HCT116 (cell line): Measurements from ENCODE around the gene AP3B1. TPM values are rescaled to one million over a fixed set of nuclear protein-coding genes. Genes with fewer than 3 reads are reported as not detected.

Source experiments
- ATAC-seq: fragments of 200-7000 bp; cut with Tn5 transposase; 2 replicates; pipeline ENCODE4 v1.9.1; 2020; ENCODE audit warnings: mild to moderate bottlenecking, moderate library complexity
- BruUV-seq: library from RNA; stranded (reverse); fragments of 400-500 nt; replicated peaks from 2 replicates; lab custom pipeline; 2021; lab: Mats Ljungman, UMichigan
- CTCF ChIA-PET: fragments of 300-600 bp; sonication (Branson Sonifier 250); formaldehyde crosslinking; loops from one replicate; lab custom pipeline; 2021; ENCODE audit warnings: antibody characterized with exemption; lab: Charles Lee
- POLR2A ChIA-PET: fragments of 300-600, 350-600 bp; sonication (Branson Sonifier 250); formaldehyde crosslinking; loops from one replicate; lab custom pipeline; 2021; ENCODE audit warnings: antibody characterized with exemption; lab: Charles Lee
- RAD21 ChIA-PET, 2 experiments: fragments of 300-600 bp; sonication (Branson Sonifier 250); formaldehyde crosslinking; loops; one replicate each; lab custom pipeline; 2023; ENCODE audit warnings: low total read pairs in 2 of 2; ENCODE audit not compliant: uncharacterized antibody in 2 of 2, unreplicated experiment in 2 of 2, low non-redundant PET in 1 of 2; lab: Charles Lee
- DNase-seq: peaks from one replicate; pipeline ENCODE4 v3.0.0-alpha.2; 2010; ENCODE audit warnings: low read depth, low spot score
- H2AFZ ChIP-seq: fragments of 200-600 bp; shearing (Covaris generic), sonication (generic); 2 replicates; pipeline ENCODE4 v1.6.1; 2017; ENCODE audit warnings: low read depth, mixed run types, mixed read lengths, antibody characterized with exemption, low read length; ENCODE audit not compliant: poor library complexity, severe bottlenecking
- H3K27ac ChIP-seq: 2 replicates; pipeline ENCODE4 v1.5.1; 2012; ENCODE audit warnings: low read depth, low read length
- H3K27me3 ChIP-seq: fragments of 200-600 bp; sonication (generic); 2 replicates; pipeline ENCODE4 v1.6.1; 2016; ENCODE audit warnings: mixed run types, low read length, mixed read lengths; ENCODE audit not compliant: insufficient read depth
- H3K36me3 ChIP-seq, 2 experiments: fragments of 200-500 bp in 1 of 2; fragments of 200-600 bp in 1 of 2; sonication (Bioruptor generic) in 1 of 2; sonication (generic) in 1 of 2; 2 replicates each; pipeline versions ENCODE4 v1.5.1 to v1.6.1; 2014 to 2016; ENCODE audit warnings: low read length in 2 of 2, inconsistent platforms in 1 of 2, mixed read lengths in 1 of 2, mixed run types in 1 of 2; ENCODE audit not compliant: insufficient read depth in 2 of 2, control insufficient read depth in 1 of 2
- H3K4me1 ChIP-seq, 2 experiments: fragments of 200-600 bp in 1 of 2; sonication (generic) in 1 of 2; 2 replicates each; pipeline versions ENCODE4 v1.5.1 to v1.6.1; 2012 to 2017; ENCODE audit warnings: low read length in 2 of 2, inconsistent platforms in 1 of 2, mild to moderate bottlenecking in 1 of 2, mixed read lengths in 1 of 2, mixed run types in 1 of 2, moderate library complexity in 1 of 2; ENCODE audit not compliant: insufficient read depth in 2 of 2, control insufficient read depth in 1 of 2
- H3K4me2 ChIP-seq: fragments of 200-600 bp; sonication (generic); 2 replicates; pipeline ENCODE4 v1.6.1; 2017; ENCODE audit warnings: mixed run types, low read length, mixed read lengths
- H3K4me3 ChIP-seq, 2 experiments: fragments of 200-600 bp in 1 of 2; sonication (generic) in 1 of 2; replicated peaks in 1 of 2; 2 replicates each; pipeline ENCODE4 v1.5.1; 2011 to 2016; ENCODE audit warnings: low read length in 2 of 2, control low read depth in 1 of 2, low read depth in 1 of 2, mild to moderate bottlenecking in 1 of 2, mixed read lengths in 1 of 2, mixed run types in 1 of 2
- H3K79me2 ChIP-seq: fragments of 200-600 bp; sonication (generic); 2 replicates; pipeline ENCODE4 v1.6.1; 2017; ENCODE audit warnings: mild to moderate bottlenecking, mixed run types, low read length, moderate library complexity, mixed read lengths; ENCODE audit not compliant: insufficient read depth
- H3K9ac ChIP-seq: fragments of 200-600 bp; sonication (generic); 2 replicates; pipeline ENCODE4 v1.6.1; 2016; ENCODE audit warnings: low read length, mixed read lengths
- H3K9me2 ChIP-seq: fragments of 200-600 bp; sonication (generic), shearing (Covaris generic); 2 replicates; pipeline ENCODE4 v1.6.1; 2017; ENCODE audit warnings: mixed run types, mild to moderate bottlenecking, moderate library complexity; ENCODE audit not compliant: insufficient read depth
- H3K9me3 ChIP-seq, 2 experiments: fragments of 200-500 bp in 1 of 2; fragments of 200-600 bp in 1 of 2; sonication (Bioruptor generic) in 1 of 2; sonication (generic) in 1 of 2; 2 replicates each; pipeline ENCODE4 v1.6.1; 2014 to 2017; ENCODE audit warnings: low read length in 2 of 2, mixed read lengths in 2 of 2, inconsistent platforms in 1 of 2, low read depth in 1 of 2, mild to moderate bottlenecking in 1 of 2, mixed run types in 1 of 2, moderate library complexity in 1 of 2; ENCODE audit not compliant: control insufficient read depth in 1 of 2, insufficient read depth in 1 of 2
- H4K20me1 ChIP-seq: fragments of 200-600 bp; sonication (generic), shearing (Covaris generic); 2 replicates; pipeline ENCODE4 v1.6.1; 2017; ENCODE audit warnings: mixed run types, mild to moderate bottlenecking, moderate library complexity; ENCODE audit not compliant: insufficient read depth
- CBX3 ChIP-seq: IDR thresholded peaks from 2 replicates; pipeline ENCODE4 v1.6.1; 2012; ENCODE audit warnings: low read depth
- EGR1 ChIP-seq: IDR thresholded peaks from 2 replicates; pipeline ENCODE4 v1.6.1; 2012; ENCODE audit warnings: low read depth
- EZH2 ChIP-seq: fragments of 200-600 bp; sonication (generic); IDR thresholded peaks from 2 replicates; pipeline ENCODE4 v1.6.1; 2017; ENCODE audit warnings: antibody characterized with exemption, mixed run types
- EZH2phosphoT487 ChIP-seq: fragments of 200-600 bp; IDR thresholded peaks from 2 replicates; pipeline ENCODE4 v1.6.1; 2018; ENCODE audit warnings: antibody characterized with exemption, borderline replicate concordance
- FOSL1 ChIP-seq: IDR thresholded peaks from 2 replicates; pipeline ENCODE4 v1.6.1; 2012; ENCODE audit warnings: low read depth
- JUND ChIP-seq: IDR thresholded peaks from 2 replicates; pipeline ENCODE4 v1.6.1; 2012
- POLR2AphosphoS5 ChIP-seq: IDR thresholded peaks from 2 replicates; pipeline ENCODE4 v1.6.1; 2011; ENCODE audit warnings: mild to moderate bottlenecking, low read depth, low read length, moderate library complexity
- SIN3A ChIP-seq: IDR thresholded peaks from 2 replicates; pipeline ENCODE4 v1.6.1; 2012; ENCODE audit warnings: low read depth
- SP1 ChIP-seq: IDR thresholded peaks from 2 replicates; pipeline ENCODE4 v1.6.1; 2012; ENCODE audit warnings: low read depth
- TCF7L2 ChIP-seq: IDR thresholded peaks from 2 replicates; pipeline ENCODE4 v1.7.0; 2011; ENCODE audit warnings: borderline replicate concordance, inconsistent platforms; ENCODE audit not compliant: insufficient read depth, insufficient read length; ENCODE audit errors: extremely low read depth
- YY1 ChIP-seq: IDR thresholded peaks from 2 replicates; pipeline ENCODE4 v1.6.1; 2011; ENCODE audit warnings: low read length, low read depth, moderate library complexity, mild to moderate bottlenecking; ENCODE audit not compliant: insufficient replicate concordance; ENCODE audit errors: extremely low read depth
- ZFX ChIP-seq: fragments of 450-650 bp; IDR thresholded peaks from 2 replicates; pipeline ENCODE4 v1.6.1; 2017
- ZNF274 ChIP-seq: fragments of 200-500 bp; sonication (Bioruptor generic); IDR thresholded peaks from 2 replicates; pipeline ENCODE4 v1.6.1; 2014; ENCODE audit warnings: mild to moderate bottlenecking, low read depth, low read length, inconsistent platforms
- intact Hi-C: fragments of 100-400 bp; cut with micrococcal nuclease; formaldehyde crosslinking; loops from 2 replicates; pipeline ENCODE4 v1.10.0; 2022
- total RNA-seq: library from RNA; stranded (reverse); gene quantifications from one replicate; pipeline ENCODE4 v1.2.1, GENCODE V29; 2021; ENCODE audit not compliant: unreplicated experiment
- TF ChIP-seq, protein P1 (sequence below), 3 experiments: fragments of 200-600 bp in 1 of 3; sonication (generic) in 1 of 3; IDR thresholded peaks in 2 of 3; conservative IDR thresholded peaks in 1 of 3; 2 replicates each; pipeline ENCODE4 v1.5.1; 2012 to 2017; ENCODE audit warnings: low read depth in 2 of 3, low read length in 2 of 3, antibody characterized with exemption in 1 of 3, borderline replicate concordance in 1 of 3, control low read depth in 1 of 3, mild to moderate bottlenecking in 1 of 3, mixed read lengths in 1 of 3, mixed run types in 1 of 3, moderate library complexity in 1 of 3; ENCODE audit not compliant: insufficient read depth in 1 of 3
- TF ChIP-seq, protein P2 (sequence below): IDR thresholded peaks from 2 replicates; pipeline ENCODE4 v1.6.1; 2012
- TF ChIP-seq, protein P3 (sequence below): IDR thresholded peaks from 2 replicates; pipeline ENCODE4 v1.6.1; 2012; ENCODE audit warnings: low read depth
- TF ChIP-seq, protein P4 (sequence below): IDR thresholded peaks from 2 replicates; pipeline ENCODE4 v1.6.1; 2011; ENCODE audit warnings: mild to moderate bottlenecking, low read length, moderate library complexity; ENCODE audit not compliant: insufficient replicate concordance; ENCODE audit errors: extremely low read depth

AP3B1 gene
- total RNA-seq, 1 experiment from 2014 or later = 54.5 TPM

DNA sequence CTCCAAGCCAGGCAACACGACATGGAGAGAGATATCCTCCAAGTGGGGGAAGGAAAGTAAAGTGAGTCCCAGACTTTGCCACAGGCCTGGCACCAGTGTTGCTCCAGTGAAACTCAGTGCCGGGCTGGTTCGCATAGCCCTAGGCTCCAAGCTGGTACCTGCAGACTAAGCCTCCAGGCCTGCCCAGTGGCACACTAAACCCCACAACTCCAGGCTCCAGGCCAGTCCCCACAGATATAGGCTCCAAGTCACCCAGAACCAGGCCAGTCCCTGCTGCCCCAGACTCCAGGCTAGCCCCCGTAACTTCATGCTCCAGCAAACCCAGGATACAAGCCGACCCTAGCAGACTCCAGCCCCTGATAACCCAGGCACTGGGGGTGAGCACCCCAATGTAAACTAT, 23.0 kb upstream of the AP3B1 start:
- DNase-seq (no peak), ATAC-seq (no peak)
- RAD21 ChIA-PET = no interaction called here
- H3K9ac ChIP-seq = no peak overlapping the region
- H3K9me3 ChIP-seq = peaks cover 0 to 4% of the 10 kb centered on the region in 2 experiments; a peak in 1 of 4 replicates
- H3K4me3 ChIP-seq = no peak overlapping the region
- intact Hi-C loops = no loop called here
- H3K79me2 ChIP-seq = no peaks in the 10 kb centered on the region
- CTCF ChIA-PET = no interaction called here
- POLR2A ChIA-PET = no interaction called here
- TF ChIP-seq, protein P1, sequence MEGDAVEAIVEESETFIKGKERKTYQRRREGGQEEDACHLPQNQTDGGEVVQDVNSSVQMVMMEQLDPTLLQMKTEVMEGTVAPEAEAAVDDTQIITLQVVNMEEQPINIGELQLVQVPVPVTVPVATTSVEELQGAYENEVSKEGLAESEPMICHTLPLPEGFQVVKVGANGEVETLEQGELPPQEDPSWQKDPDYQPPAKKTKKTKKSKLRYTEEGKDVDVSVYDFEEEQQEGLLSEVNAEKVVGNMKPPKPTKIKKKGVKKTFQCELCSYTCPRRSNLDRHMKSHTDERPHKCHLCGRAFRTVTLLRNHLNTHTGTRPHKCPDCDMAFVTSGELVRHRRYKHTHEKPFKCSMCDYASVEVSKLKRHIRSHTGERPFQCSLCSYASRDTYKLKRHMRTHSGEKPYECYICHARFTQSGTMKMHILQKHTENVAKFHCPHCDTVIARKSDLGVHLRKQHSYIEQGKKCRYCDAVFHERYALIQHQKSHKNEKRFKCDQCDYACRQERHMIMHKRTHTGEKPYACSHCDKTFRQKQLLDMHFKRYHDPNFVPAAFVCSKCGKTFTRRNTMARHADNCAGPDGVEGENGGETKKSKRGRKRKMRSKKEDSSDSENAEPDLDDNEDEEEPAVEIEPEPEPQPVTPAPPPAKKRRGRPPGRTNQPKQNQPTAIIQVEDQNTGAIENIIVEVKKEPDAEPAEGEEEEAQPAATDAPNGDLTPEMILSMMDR (IDR thresholded peaks at IDR 0.05 in 2 of 3, conservative IDR thresholded peaks at IDR 0.05 in 1 of 3; ENCODE audit: borderline replicate concordance in 1 of 3, insufficient read depth in 1 of 3, low read depth in 2 of 3, low read length in 2 of 3) = no peak
- TF ChIP-seq, protein P2, sequence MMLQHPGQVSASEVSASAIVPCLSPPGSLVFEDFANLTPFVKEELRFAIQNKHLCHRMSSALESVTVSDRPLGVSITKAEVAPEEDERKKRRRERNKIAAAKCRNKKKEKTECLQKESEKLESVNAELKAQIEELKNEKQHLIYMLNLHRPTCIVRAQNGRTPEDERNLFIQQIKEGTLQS = no peak
- TF ChIP-seq EZH2phosphoT487 (no peak), YY1 (no peak), POLR2AphosphoS5 (no peak), TCF7L2 (no peak), CBX3 (no peak), JUND (no peak), EZH2 (no peak), ZNF274 (no peak), EGR1 (no peak), SIN3A (no peak), ZFX (no peak), FOSL1 (no peak), SP1 (no peak)
- TF ChIP-seq, protein P3, sequence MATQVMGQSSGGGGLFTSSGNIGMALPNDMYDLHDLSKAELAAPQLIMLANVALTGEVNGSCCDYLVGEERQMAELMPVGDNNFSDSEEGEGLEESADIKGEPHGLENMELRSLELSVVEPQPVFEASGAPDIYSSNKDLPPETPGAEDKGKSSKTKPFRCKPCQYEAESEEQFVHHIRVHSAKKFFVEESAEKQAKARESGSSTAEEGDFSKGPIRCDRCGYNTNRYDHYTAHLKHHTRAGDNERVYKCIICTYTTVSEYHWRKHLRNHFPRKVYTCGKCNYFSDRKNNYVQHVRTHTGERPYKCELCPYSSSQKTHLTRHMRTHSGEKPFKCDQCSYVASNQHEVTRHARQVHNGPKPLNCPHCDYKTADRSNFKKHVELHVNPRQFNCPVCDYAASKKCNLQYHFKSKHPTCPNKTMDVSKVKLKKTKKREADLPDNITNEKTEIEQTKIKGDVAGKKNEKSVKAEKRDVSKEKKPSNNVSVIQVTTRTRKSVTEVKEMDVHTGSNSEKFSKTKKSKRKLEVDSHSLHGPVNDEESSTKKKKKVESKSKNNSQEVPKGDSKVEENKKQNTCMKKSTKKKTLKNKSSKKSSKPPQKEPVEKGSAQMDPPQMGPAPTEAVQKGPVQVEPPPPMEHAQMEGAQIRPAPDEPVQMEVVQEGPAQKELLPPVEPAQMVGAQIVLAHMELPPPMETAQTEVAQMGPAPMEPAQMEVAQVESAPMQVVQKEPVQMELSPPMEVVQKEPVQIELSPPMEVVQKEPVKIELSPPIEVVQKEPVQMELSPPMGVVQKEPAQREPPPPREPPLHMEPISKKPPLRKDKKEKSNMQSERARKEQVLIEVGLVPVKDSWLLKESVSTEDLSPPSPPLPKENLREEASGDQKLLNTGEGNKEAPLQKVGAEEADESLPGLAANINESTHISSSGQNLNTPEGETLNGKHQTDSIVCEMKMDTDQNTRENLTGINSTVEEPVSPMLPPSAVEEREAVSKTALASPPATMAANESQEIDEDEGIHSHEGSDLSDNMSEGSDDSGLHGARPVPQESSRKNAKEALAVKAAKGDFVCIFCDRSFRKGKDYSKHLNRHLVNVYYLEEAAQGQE = no peak
- TF ChIP-seq, protein P4, sequence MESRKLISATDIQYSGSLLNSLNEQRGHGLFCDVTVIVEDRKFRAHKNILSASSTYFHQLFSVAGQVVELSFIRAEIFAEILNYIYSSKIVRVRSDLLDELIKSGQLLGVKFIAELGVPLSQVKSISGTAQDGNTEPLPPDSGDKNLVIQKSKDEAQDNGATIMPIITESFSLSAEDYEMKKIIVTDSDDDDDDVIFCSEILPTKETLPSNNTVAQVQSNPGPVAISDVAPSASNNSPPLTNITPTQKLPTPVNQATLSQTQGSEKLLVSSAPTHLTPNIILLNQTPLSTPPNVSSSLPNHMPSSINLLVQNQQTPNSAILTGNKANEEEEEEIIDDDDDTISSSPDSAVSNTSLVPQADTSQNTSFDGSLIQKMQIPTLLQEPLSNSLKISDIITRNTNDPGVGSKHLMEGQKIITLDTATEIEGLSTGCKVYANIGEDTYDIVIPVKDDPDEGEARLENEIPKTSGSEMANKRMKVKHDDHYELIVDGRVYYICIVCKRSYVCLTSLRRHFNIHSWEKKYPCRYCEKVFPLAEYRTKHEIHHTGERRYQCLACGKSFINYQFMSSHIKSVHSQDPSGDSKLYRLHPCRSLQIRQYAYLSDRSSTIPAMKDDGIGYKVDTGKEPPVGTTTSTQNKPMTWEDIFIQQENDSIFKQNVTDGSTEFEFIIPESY = no peak
- no peaks in the 10 kb centered on the region for H3K27me3 ChIP-seq
- no peak overlapping the region for H3K4me2 ChIP-seq
- no TSS peak for BruUV-seq
- no peak overlapping the region for H3K27ac ChIP-seq
- no peaks in the 10 kb centered on the region for H3K9me2 ChIP-seq
- no peaks in the 10 kb centered on the region for H3K36me3 ChIP-seq
- no peaks in the 10 kb centered on the region for H4K20me1 ChIP-seq
- no peak overlapping the region for H2AFZ ChIP-seq
- H3K4me1 ChIP-seq = no peaks in the 10 kb centered on the region
